K562 (cell line): ENCODE results near the gene PITPNC1. TPM values are rescaled to one million over a fixed set of nuclear protein-coding genes. Genes with fewer than 3 reads are reported as not detected.

Source experiments
- C11orf30 ChIP-seq: fragments of 450-650 bp; IDR thresholded peaks from 2 replicates; pipeline ENCODE4 v1.6.1; 2016; ENCODE audit warnings: low read depth, mild to moderate bottlenecking
- CTCFL ChIP-seq: IDR thresholded peaks from 2 replicates; pipeline ENCODE4 v1.6.1; 2011; ENCODE audit warnings: borderline replicate concordance, low read depth, mild to moderate bottlenecking, moderate library complexity, low read length; ENCODE audit not compliant: insufficient read depth, poor library complexity, severe bottlenecking
- HES1 ChIP-seq: fragments of 450-650 bp; IDR thresholded peaks from 2 replicates; pipeline ENCODE4 v1.6.1; 2016; ENCODE audit warnings: low read depth, mild to moderate bottlenecking, moderate library complexity
- HMGN3 ChIP-seq: IDR thresholded peaks from 2 replicates; pipeline ENCODE4 v1.6.1; 2011; ENCODE audit warnings: borderline replicate concordance, low read depth, mild to moderate bottlenecking, mixed read lengths, low read length; ENCODE audit not compliant: insufficient read length; ENCODE audit errors: extremely low read depth
- RBM25 ChIP-seq: fragments of 200-400 bp; formaldehyde crosslinking; IDR thresholded peaks from 2 replicates; pipeline ENCODE4 v1.6.1; 2018; ENCODE audit warnings: low read length, low read depth, moderate library complexity; ENCODE audit not compliant: severe bottlenecking
- SMARCE1 ChIP-seq: fragments of 450-650 bp; IDR thresholded peaks from 2 replicates; pipeline ENCODE4 v1.7.1; 2016; ENCODE audit warnings: mild to moderate bottlenecking
- SNAPC5 ChIP-seq: fragments of 250-450 bp; sonication (Bioruptor Pico); IDR thresholded peaks from 2 replicates; pipeline ENCODE4 v1.8.0; 2021; ENCODE audit warnings: moderate library complexity, mild to moderate bottlenecking, inconsistent platforms
- THRA ChIP-seq: fragments of 450-650 bp; IDR thresholded peaks from 2 replicates; pipeline ENCODE4 v1.6.1; 2017; ENCODE audit warnings: mild to moderate bottlenecking, moderate library complexity
- THRB ChIP-seq: fragments of 450-650 bp; formaldehyde crosslinking; conservative IDR thresholded peaks from 2 replicates; pipeline ENCODE4 v1.4.0; 2022; ENCODE audit warnings: mild to moderate bottlenecking, missing genetic modification characterization
- XRCC3 ChIP-seq: fragments of 450-650 bp; IDR thresholded peaks from 2 replicates; pipeline ENCODE4 v1.6.1; 2017; ENCODE audit warnings: mild to moderate bottlenecking, moderate library complexity
- ZBTB1 ChIP-seq: sonication (generic); formaldehyde crosslinking; IDR thresholded peaks from 2 replicates; pipeline ENCODE4 v1.8.1; 2023; ENCODE audit warnings: missing genetic modification reagents, low read depth, mild to moderate bottlenecking, borderline replicate concordance
- ZBTB34 ChIP-seq: fragments of 250-450 bp; sonication (Bioruptor Pico); IDR thresholded peaks from 2 replicates; pipeline ENCODE4 v1.8.0; 2021; ENCODE audit warnings: mild to moderate bottlenecking, moderate library complexity
- ZNF316 ChIP-seq: fragments of 450-650 bp; IDR thresholded peaks from 2 replicates; pipeline ENCODE4 v1.6.1; 2016
- ZNF395 ChIP-seq: fragments of 200-800 bp; sonication (Bioruptor generic); IDR thresholded peaks from 2 replicates; pipeline ENCODE4 v1.6.1; 2017; ENCODE audit warnings: missing genetic modification characterization, missing compliant biosample characterization
- ZNF586 ChIP-seq: fragments of 450-650 bp; formaldehyde crosslinking; conservative IDR thresholded peaks from 2 replicates; pipeline ENCODE4 v1.4.0; 2020; ENCODE audit warnings: mild to moderate bottlenecking, moderate library complexity
- ZNF644 ChIP-seq: fragments of 200-800 bp; sonication (Bioruptor generic); IDR thresholded peaks from 2 replicates; pipeline ENCODE4 v1.6.1; 2016; ENCODE audit warnings: low read depth, missing genetic modification characterization, missing compliant biosample characterization
- ZNF668 ChIP-seq: fragments of 250-450 bp; sonication (Bioruptor Pico); IDR thresholded peaks from 2 replicates; pipeline ENCODE4 v1.8.0; 2022; ENCODE audit warnings: mild to moderate bottlenecking, inconsistent platforms
- ZNF766 ChIP-seq: fragments of 200-800 bp; sonication (Bioruptor generic); conservative IDR thresholded peaks from 2 replicates; pipeline ENCODE4 v1.6.1; 2016; ENCODE audit warnings: missing genetic modification characterization, missing compliant biosample characterization
- polyA plus RNA-seq, 8 experiments: library from polyadenylated mRNA; depleted of rRNA in 4 of 8; stranded (reverse) in 5 of 8; unstranded in 3 of 8; fragments of >200 nt; fragmentation: Nextera tagmentation in 2 of 8; fragmentation: Illumina TruSeq in 1 of 8; extraction: Ambion mirVana in 2 of 8; extraction: Trizol in 1 of 8; gene quantifications; 2 replicates each; pipeline versions ENCODE4 v1.2.1 to v1.2.3, GENCODE V29; 2011 to 2014; ENCODE audit warnings: inconsistent platforms in 1 of 8, missing spikeins in 1 of 8
- total RNA-seq, 7 experiments: library from RNA; depleted of rRNA in 6 of 7; stranded (reverse); fragments of >200 nt in 6 of 7; fragmentation: Illumina TruSeq in 2 of 7; extraction: Trizol in 2 of 7; gene quantifications; 2 replicates each; pipeline versions ENCODE4 v1.2.1 to v1.2.3, GENCODE V29; 2011 to 2021; ENCODE audit warnings: low replicate concordance in 1 of 7

The PITPNC1 gene
- total and polyA plus RNA-seq, 9 of the 15 experiments (the other 6 are each of a cell fraction or from before 2014, with no cell fraction given): 0.11 to 1.1 (median 0.65) TPM

GRCh38 chr17:67717624-67718324 is 340.7 kb downstream of the PITPNC1 start, which contains the start of gene NOL11 (continued):
- peak; percentile 41; the same call in 1 of the 2 replicates for TF ChIP-seq ZNF395 (CRISPR knock-in tag)
- peak; percentile 95 for TF ChIP-seq C11orf30
- TF ChIP-seq HES1: no peak
- TF ChIP-seq RBM25: peak; percentile 65
- TF ChIP-seq ZNF644: no peak
- no peak for TF ChIP-seq SMARCE1
- peak; percentile 100 for TF ChIP-seq CTCFL
- TF ChIP-seq ZNF316: no peak
- no peak for TF ChIP-seq ZBTB1
- TF ChIP-seq ZNF766 (CRISPR knock-in tag): 0 out of 2 replicates have a peak, but pooled peaks have one; percentile 28
- peak; percentile 81 for TF ChIP-seq HMGN3
- TF ChIP-seq THRB (CRISPR knock-in tag): no peak
- TF ChIP-seq ZBTB34 (CRISPR knock-in tag): no peak
- no peak for TF ChIP-seq THRA
- no peak for TF ChIP-seq ZNF586 (CRISPR knock-in tag)
- TF ChIP-seq ZNF668 (CRISPR knock-in tag): no peak
- no peak for TF ChIP-seq XRCC3
- no peak for TF ChIP-seq SNAPC5 (CRISPR knock-in tag)
